Osteoblast (primary cell): Measurements from ENCODE around the gene CATSPER2. TPM values are rescaled to one million over a fixed set of nuclear protein-coding genes. Genes with fewer than 3 reads are reported as not detected.
"Not testable (repeated sequence)": the region's sequence is repeated elsewhere in the genome, so short reads cannot be mapped to it uniquely, and the experiment has no call there.

Experiments
- DNase-seq: peaks from one replicate; pipeline ENCODE4 v3.0.0; 2011; ENCODE audit warnings: low spot score, mixed read lengths; ENCODE audit not compliant: insufficient read length; ENCODE audit errors: missing footprints
- H2AFZ ChIP-seq: 2 replicates; pipeline ENCODE4 v1.6.0; 2011; ENCODE audit warnings: mild to moderate bottlenecking, low read length
- H3K27ac ChIP-seq: 2 replicates; pipeline ENCODE4 v1.5.1; 2011; ENCODE audit warnings: mild to moderate bottlenecking, low read depth, low read length, moderate library complexity
- H3K27me3 ChIP-seq: 2 replicates; pipeline ENCODE4 v1.6.0; 2012; ENCODE audit warnings: mild to moderate bottlenecking, control low read depth, inconsistent platforms, low read length, moderate library complexity; ENCODE audit not compliant: insufficient read depth
- H3K36me3 ChIP-seq: 2 replicates; pipeline ENCODE4 v1.5.1; 2011; ENCODE audit warnings: mild to moderate bottlenecking, low read length, control low read depth, moderate library complexity; ENCODE audit not compliant: insufficient read depth
- H3K4me1 ChIP-seq: 2 replicates; pipeline ENCODE4 v1.5.1; 2011; ENCODE audit warnings: mild to moderate bottlenecking, low read length, control low read depth, moderate library complexity; ENCODE audit not compliant: insufficient read depth
- H3K4me2 ChIP-seq: 2 replicates; pipeline ENCODE4 v1.6.0; 2011; ENCODE audit warnings: mild to moderate bottlenecking, low read length; ENCODE audit not compliant: insufficient read depth
- H3K4me3 ChIP-seq: fragments of 200-600 bp; sonication (generic); 3 replicates; pipeline ENCODE4 v1.5.1; 2012; ENCODE audit warnings: mild to moderate bottlenecking, low read length, inconsistent platforms; ENCODE audit not compliant: insufficient read depth
- H3K79me2 ChIP-seq: 2 replicates; pipeline ENCODE4 v1.6.0; 2012; ENCODE audit warnings: mild to moderate bottlenecking, low read length, control low read depth, inconsistent platforms; ENCODE audit not compliant: insufficient read depth
- H3K9me3 ChIP-seq: 2 replicates; pipeline ENCODE4 v1.5.1; 2011; ENCODE audit warnings: low read depth, low read length, control low read depth
- H4K20me1 ChIP-seq: 2 replicates; pipeline ENCODE4 v1.6.0; 2012; ENCODE audit warnings: mild to moderate bottlenecking, low read length, control low read depth; ENCODE audit not compliant: insufficient read depth
- CTCF ChIP-seq: IDR thresholded peaks from 2 replicates; pipeline ENCODE4 v1.5.1; 2011; ENCODE audit warnings: mild to moderate bottlenecking, low read depth, low read length, moderate library complexity; ENCODE audit errors: extremely low read depth
- total RNA-seq: library from RNA; depleted of rRNA; stranded (reverse); fragments of >200 nt; gene quantifications from 2 replicates; pipeline ENCODE4 v1.2.3, GENCODE V29; 2012

Gene CATSPER2
- total RNA-seq, 1 donor, result 1.1 TPM

- not testable (repeated sequence) for H3K4me1 ChIP-seq, H2AFZ ChIP-seq, H3K4me3 ChIP-seq, DNase-seq, H3K79me2 ChIP-seq, H3K4me2 ChIP-seq, H3K36me3 ChIP-seq, H4K20me1 ChIP-seq, H3K9me3 ChIP-seq, H3K27me3 ChIP-seq, H3K27ac ChIP-seq
Observed at GRCh38 chr15:43662293-43662692, 13.6 kb upstream of the CATSPER2 start.

GRCh38 chr15:43659727-43660126 lies 11.1 kb upstream of the CATSPER2 start:
- H3K27ac ChIP-seq, H3K79me2 ChIP-seq, H3K4me3 ChIP-seq, H3K9me3 ChIP-seq, H3K4me2 ChIP-seq, H3K27me3 ChIP-seq, H2AFZ ChIP-seq, H3K4me1 ChIP-seq, DNase-seq, H4K20me1 ChIP-seq, H3K36me3 ChIP-seq: not testable (repeated sequence)

GRCh38 chr15:43649430-43649926 lies 834 bp upstream of the CATSPER2 start:
- H2AFZ ChIP-seq, H3K27me3 ChIP-seq, H4K20me1 ChIP-seq, H3K4me1 ChIP-seq, H3K4me2 ChIP-seq, H3K79me2 ChIP-seq, H3K27ac ChIP-seq, DNase-seq, H3K9me3 ChIP-seq, H3K4me3 ChIP-seq, H3K36me3 ChIP-seq: not testable (repeated sequence)

- DNase-seq, H3K27me3 ChIP-seq, H4K20me1 ChIP-seq, H3K36me3 ChIP-seq, H3K27ac ChIP-seq, H3K79me2 ChIP-seq, H3K4me1 ChIP-seq, H3K9me3 ChIP-seq, H3K4me3 ChIP-seq, H2AFZ ChIP-seq: not testable (repeated sequence)
- H3K4me2 ChIP-seq, result peak overlapping the region; percentile 3
Observed at GRCh38 chr15:43638464-43639204, 10.0 kb downstream of the CATSPER2 start.

- not testable (repeated sequence) for H3K4me3 ChIP-seq, DNase-seq, H3K4me1 ChIP-seq, H3K27me3 ChIP-seq, H3K4me2 ChIP-seq, H2AFZ ChIP-seq, H3K79me2 ChIP-seq, H4K20me1 ChIP-seq, H3K27ac ChIP-seq, H3K9me3 ChIP-seq, H3K36me3 ChIP-seq
Observed at GRCh38 chr15:43626937-43627336, 21.7 kb downstream of the CATSPER2 start.

- no peak for TF ChIP-seq CTCF
- Histone ChIP-seq H4K20me1 (no peaks in the 10 kb centered on the region), H3K4me1 (no peaks in the 10 kb centered on the region), H3K27me3 (peaks cover 1% of the 10 kb centered on the region), H3K27ac (no peak overlapping the region), H3K79me2 (no peaks in the 10 kb centered on the region), H3K36me3 (no peaks in the 10 kb centered on the region), H3K4me2 (no peak overlapping the region), H3K4me3 (no peak overlapping the region), H2AFZ (no peak overlapping the region), H3K9me3 (no peaks in the 10 kb centered on the region)
- DNase-seq, result no peak
Observed at GRCh38 chr15:43625106-43625505, 23.5 kb downstream of the CATSPER2 start.

- H3K4me2 ChIP-seq, H3K36me3 ChIP-seq, H3K9me3 ChIP-seq, H4K20me1 ChIP-seq, H3K4me1 ChIP-seq, H3K4me3 ChIP-seq, H2AFZ ChIP-seq, H3K27me3 ChIP-seq, H3K27ac ChIP-seq, DNase-seq, H3K79me2 ChIP-seq: not testable (repeated sequence)
Observed at GRCh38 chr15:43622068-43622799, 26.4 kb downstream of the CATSPER2 start.

GRCh38 chr15:43618700-43619099 lies 29.9 kb downstream of the CATSPER2 start, which contains the start of gene STRC:
STRC (minus strand) TSS chr15:43618800; CDS start chr15:43618722, 78 bp downstream.
- not testable (repeated sequence) for DNase-seq

More at GRCh38 chr15:43618700-43619099, 29.9 kb downstream of the CATSPER2 start, which contains the start of gene STRC:
- H3K4me2 ChIP-seq, H2AFZ ChIP-seq, H3K36me3 ChIP-seq, H3K9me3 ChIP-seq, H3K4me1 ChIP-seq, H4K20me1 ChIP-seq, H3K4me3 ChIP-seq, H3K27me3 ChIP-seq, H3K27ac ChIP-seq, H3K79me2 ChIP-seq: not testable (repeated sequence)
